Spleen (tissue), 11 donors: ENCODE results near the gene ARID3A. TPM values are rescaled to one million over a fixed set of nuclear protein-coding genes. Genes with fewer than 3 reads are reported as not detected.

Experiments used
- DNase-seq: peaks from one replicate; pipeline ENCODE4 v3.0.0-alpha.2; 2020
- H3K27ac ChIP-seq, 8 donors: fragments of 200-600 bp; sonication (generic) in 7 of 8; 1 replicate in 4 of 8; 2 replicates in 4 of 8; pipeline versions ENCODE4 v1.5.0 to v1.8.0; 2016 to 2021; ENCODE audit warnings: inconsistent platforms in 4 of 8, mild to moderate bottlenecking in 4 of 8, moderate library complexity in 1 of 8
- H3K27me3 ChIP-seq, 7 donors: fragments of 200-600 bp; sonication (generic) in 6 of 7; replicated peaks in 1 of 7; 1 replicate in 4 of 7; 2 replicates in 3 of 7; pipeline versions ENCODE4 v1.5.0 to v1.8.0; 2016 to 2021; ENCODE audit warnings: inconsistent platforms in 3 of 7, mild to moderate bottlenecking in 1 of 7
- H3K36me3 ChIP-seq, 6 donors: fragments of 200-600 bp; sonication (generic) in 5 of 6; 1 replicate in 4 of 6; 2 replicates in 2 of 6; pipeline versions ENCODE4 v1.5.0 to v1.8.0; 2016 to 2021; ENCODE audit warnings: inconsistent platforms in 2 of 6
- H3K4me1 ChIP-seq, 6 donors: fragments of 200-600 bp; sonication (generic) in 5 of 6; 1 replicate in 3 of 6; 2 replicates in 3 of 6; pipeline versions ENCODE4 v1.5.0 to v1.8.0; 2016 to 2021; ENCODE audit warnings: inconsistent platforms in 3 of 6
- H3K4me3 ChIP-seq, 8 donors: fragments of 200-600 bp; sonication (generic) in 7 of 8; 1 replicate in 4 of 8; 2 replicates in 4 of 8; pipeline versions ENCODE4 v1.5.0 to v1.8.0; 2016 to 2021; ENCODE audit warnings: inconsistent platforms in 4 of 8, mild to moderate bottlenecking in 4 of 8, moderate library complexity in 2 of 8
- H3K9me3 ChIP-seq, 8 donors: fragments of 200-600 bp; sonication (generic) in 7 of 8; 1 replicate in 4 of 8; 2 replicates in 4 of 8; pipeline versions ENCODE4 v1.5.0 to v1.8.0; 2016 to 2021; ENCODE audit warnings: inconsistent platforms in 4 of 8
- POLR2A ChIP-seq, 3 donors: fragments of 450-650 bp; IDR thresholded peaks; one replicate each; pipeline ENCODE4 v1.5.1; 2017; ENCODE audit warnings: antibody characterized with exemption in 3 of 3, mild to moderate bottlenecking in 1 of 3
- POLR2AphosphoS5 ChIP-seq, 3 donors: sonication (generic); formaldehyde crosslinking; IDR thresholded peaks; one replicate each; pipeline ENCODE4 v1.5.1; 2017; ENCODE audit warnings: antibody characterized with exemption in 3 of 3
- WGBS, 5 donors: extraction: QIAGEN DNeasy Blood & Tissue Kit in 3 of 5; methylation state at CpG; one replicate each; pipeline versions ENCODE4 v1.1.5 to v1.1.7; 2013 to 2018; 5-methylcytosine and 5-hydroxymethylcytosine counted together
- intact Hi-C: fragments of 100-400 bp; cut with DNase I; formaldehyde crosslinking; loops from one replicate; pipeline ENCODE4 v1.15.0; 2023; ENCODE audit warnings: low total_unique reads
- polyA plus RNA-seq, 3 donors: library from polyadenylated mRNA; stranded (reverse); fragments of 200-250 nt; gene quantifications; one replicate each; pipeline ENCODE4 v1.2.1, GENCODE V29; 2013
- total RNA-seq, 7 donors: library from RNA; depleted of rRNA in 3 of 7; stranded (reverse); fragments of >200 nt in 3 of 7; fragmentation: NEBNext Ultra II Directional in 4 of 7; extraction: Animal tissue kit (Norgen Biotek cat#: 25700) in 4 of 7; gene quantifications; one replicate each; pipeline versions ENCODE4 v1.1.0 to v1.2.1, GENCODE V29; 2016 to 2021
- TF ChIP-seq, protein P1 (sequence below), 11 experiments: fragments of 200-600 bp in 7 of 11; fragments of 450-650 bp in 4 of 11; sonication (generic) in 4 of 11; IDR thresholded peaks in 8 of 11; conservative IDR thresholded peaks in 3 of 11; 1 replicate in 7 of 11; 2 replicates in 4 of 11; pipeline versions ENCODE4 v1.4.0 to v1.8.0; 2016 to 2021; ENCODE audit warnings: antibody characterized with exemption in 11 of 11, inconsistent platforms in 4 of 11, mild to moderate bottlenecking in 1 of 11
- donor health status: healthy with polysubstance abuse.
- donor health status: DM: no; HTN: no; CAD: no; lungs with moderate emphysema.
- donor health status: DM: no; HTN: no; CAD: no.
- donor health status: Bipolar disorder and iron deficiency.
- donor health status: healthy.
- donor health status: DM: no; HTN: no; CAD: no.
- donor health status: DM: yes; HTN: yes; CAD: no.

The ARID3A gene
- total and polyA plus RNA-seq, 10 donors = 2.5 to 42.5 (median 17.7) TPM

DNA sequence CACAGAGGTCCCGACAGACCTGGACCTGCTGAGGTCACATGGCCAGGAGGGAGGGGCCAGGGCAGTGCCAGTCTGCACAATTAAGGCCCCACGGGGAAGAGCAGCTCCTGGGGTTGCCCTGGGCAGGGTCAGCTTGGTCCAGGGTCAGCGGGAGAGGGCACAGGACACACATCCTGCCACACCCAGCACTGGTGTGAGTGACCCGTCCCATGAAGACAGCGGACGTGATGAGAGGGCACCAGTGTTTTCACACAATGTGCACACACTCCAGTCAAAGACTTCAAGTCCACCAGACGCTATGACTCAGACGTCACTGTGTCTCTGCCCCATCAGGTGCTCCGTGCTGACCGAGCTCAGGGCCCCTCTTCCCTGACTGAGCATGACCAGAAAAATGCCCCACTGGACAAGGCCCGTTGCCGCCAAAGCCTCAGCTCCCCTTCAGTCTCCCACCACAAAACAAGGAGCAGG is 90.8 kb downstream of the ARID3A start:
- peak; percentile 84 for DNase-seq
- no peaks in the 10 kb centered on the region for H3K27me3 ChIP-seq
- 60 to 66% (median 62%) methylated on average over 3 to 12 of the region's 12 CpGs for WGBS, 5 donors
- H3K36me3 ChIP-seq = peaks cover 3 to 67% (median 33%) of the 10 kb centered on the region in 6 donors
- peak overlapping the region in 7 of 8 donors; percentile 63 to 98 (median 95) for H3K27ac ChIP-seq
- TF ChIP-seq POLR2A (IDR thresholded peaks at IDR 0.05) (no peak), POLR2AphosphoS5 (IDR thresholded peaks at IDR 0.05) (peak; percentile 79 to 83 (median 81))
- TF ChIP-seq, protein P1, sequence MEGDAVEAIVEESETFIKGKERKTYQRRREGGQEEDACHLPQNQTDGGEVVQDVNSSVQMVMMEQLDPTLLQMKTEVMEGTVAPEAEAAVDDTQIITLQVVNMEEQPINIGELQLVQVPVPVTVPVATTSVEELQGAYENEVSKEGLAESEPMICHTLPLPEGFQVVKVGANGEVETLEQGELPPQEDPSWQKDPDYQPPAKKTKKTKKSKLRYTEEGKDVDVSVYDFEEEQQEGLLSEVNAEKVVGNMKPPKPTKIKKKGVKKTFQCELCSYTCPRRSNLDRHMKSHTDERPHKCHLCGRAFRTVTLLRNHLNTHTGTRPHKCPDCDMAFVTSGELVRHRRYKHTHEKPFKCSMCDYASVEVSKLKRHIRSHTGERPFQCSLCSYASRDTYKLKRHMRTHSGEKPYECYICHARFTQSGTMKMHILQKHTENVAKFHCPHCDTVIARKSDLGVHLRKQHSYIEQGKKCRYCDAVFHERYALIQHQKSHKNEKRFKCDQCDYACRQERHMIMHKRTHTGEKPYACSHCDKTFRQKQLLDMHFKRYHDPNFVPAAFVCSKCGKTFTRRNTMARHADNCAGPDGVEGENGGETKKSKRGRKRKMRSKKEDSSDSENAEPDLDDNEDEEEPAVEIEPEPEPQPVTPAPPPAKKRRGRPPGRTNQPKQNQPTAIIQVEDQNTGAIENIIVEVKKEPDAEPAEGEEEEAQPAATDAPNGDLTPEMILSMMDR (IDR thresholded peaks at IDR 0.05 in 8 of 11, conservative IDR thresholded peaks at IDR 0.05 in 3 of 11) = no peak
- peak overlapping the region in 1 of 8 donors; percentile 81 for H3K4me3 ChIP-seq
- intact Hi-C loops = no loop called here
- H3K9me3 ChIP-seq = no peaks in the 10 kb centered on the region
- H3K4me1 ChIP-seq = peaks cover 56 to 88% (median 75%) of the 10 kb centered on the region in 6 donors

DNA sequence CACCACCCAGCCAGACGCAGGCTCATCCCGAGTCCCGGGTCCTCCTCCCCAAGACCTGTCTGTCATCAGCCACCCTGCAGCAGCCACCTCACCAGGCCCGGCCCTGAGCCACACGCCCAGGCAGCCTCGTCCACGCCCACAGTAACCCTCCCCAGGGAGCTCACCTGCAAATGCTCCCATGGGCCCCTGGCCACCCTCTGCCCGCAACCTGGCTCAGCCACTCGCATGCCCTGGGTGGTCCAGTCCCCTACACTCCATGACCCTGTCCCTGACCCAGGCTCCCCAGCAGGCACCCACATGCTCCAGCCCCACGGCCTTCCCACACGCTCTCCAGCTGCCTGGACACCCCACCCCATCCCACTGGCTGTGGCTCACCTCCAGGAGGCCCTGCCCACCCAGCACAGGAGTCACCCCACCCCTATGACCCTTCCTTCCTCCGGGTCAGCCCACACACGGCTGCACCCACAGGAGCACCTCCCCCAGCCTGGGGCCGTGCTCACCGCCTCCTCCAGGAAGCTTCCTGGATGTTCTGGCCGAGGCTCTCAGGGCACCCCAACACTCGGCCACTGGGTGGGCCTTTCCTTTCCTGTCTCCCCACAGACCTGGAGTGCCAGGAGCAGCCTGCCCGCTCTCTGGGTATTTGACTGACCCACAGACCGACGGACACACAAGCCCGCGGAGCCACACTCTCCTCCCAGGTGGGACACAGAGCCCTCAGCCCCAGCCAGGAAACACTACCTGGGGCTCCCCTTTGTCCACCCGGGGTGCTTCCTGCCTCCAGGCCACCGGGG is 91.5 kb downstream of the ARID3A start:
- Histone ChIP-seq H3K27me3 (no peaks in the 10 kb centered on the region), H3K9me3 (no peaks in the 10 kb centered on the region), H3K4me1 (peaks cover 58 to 94% (median 81%) of the 10 kb centered on the region in 6 donors), H3K27ac (peak overlapping the region in 6 of 8 donors; percentile 64 to 98 (median 96)), H3K4me3 (peak overlapping the region in 2 of 8 donors; percentile 4 to 81), H3K36me3 (peaks cover 0 to 61% (median 27%) of the 10 kb centered on the region in 6 donors)
- DNase-seq = peak; percentile 81
- intact Hi-C loops = no loop called here
- TF ChIP-seq POLR2AphosphoS5 (IDR thresholded peaks at IDR 0.05) = peak in 2 of 3 donors; percentile 6 to 42
- TF ChIP-seq POLR2A (IDR thresholded peaks at IDR 0.05) = no peak
- TF ChIP-seq, protein P1 (IDR thresholded peaks at IDR 0.05 in 8 of 11, conservative IDR thresholded peaks at IDR 0.05 in 3 of 11) = no peak
- WGBS, 5 donors = 48 to 66% (median 55%) methylated on average over 22 to 24 of the region's 24 CpGs

DNA sequence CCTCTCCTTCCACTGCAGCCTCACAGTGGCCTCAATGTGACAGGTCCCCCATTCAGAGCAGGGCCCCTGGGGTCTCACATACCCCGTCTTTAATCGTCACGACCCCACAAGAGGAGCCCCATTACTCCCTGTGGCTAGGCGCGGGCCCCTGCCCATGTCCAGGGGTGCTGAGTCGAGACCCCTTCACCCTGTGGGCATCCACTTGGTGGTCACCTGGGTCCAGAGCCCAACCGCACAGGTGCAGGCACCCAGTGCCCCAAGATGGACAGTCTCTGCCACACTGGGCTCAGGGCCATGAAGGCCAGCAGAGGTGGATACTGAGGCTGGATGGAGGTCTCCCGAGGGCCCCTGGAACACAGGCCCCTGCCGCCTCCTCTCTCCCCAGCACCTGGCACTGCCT is 92.1 kb downstream of the ARID3A start:
- Histone ChIP-seq H3K4me1 (peaks cover 58 to 94% (median 84%) of the 10 kb centered on the region in 6 donors), H3K27me3 (no peaks in the 10 kb centered on the region), H3K4me3 (peak overlapping the region in 2 of 8 donors; percentile 4 to 81), H3K27ac (peak overlapping the region in 6 of 8 donors; percentile 64 to 98 (median 96)), H3K9me3 (no peaks in the 10 kb centered on the region), H3K36me3 (peaks cover 0 to 55% (median 21%) of the 10 kb centered on the region in 6 donors)
- TF ChIP-seq, protein P1 (IDR thresholded peaks at IDR 0.05 in 8 of 11, conservative IDR thresholded peaks at IDR 0.05 in 3 of 11) = no peak
- TF ChIP-seq POLR2A (IDR thresholded peaks at IDR 0.05) (no peak), POLR2AphosphoS5 (IDR thresholded peaks at IDR 0.05) (no peak)
- intact Hi-C loops = no loop called here
- peak; percentile 81 for DNase-seq
- WGBS, 5 donors = 81 to 94% (median 89%) methylated on average over 3 to 9 of the region's 9 CpGs

DNA sequence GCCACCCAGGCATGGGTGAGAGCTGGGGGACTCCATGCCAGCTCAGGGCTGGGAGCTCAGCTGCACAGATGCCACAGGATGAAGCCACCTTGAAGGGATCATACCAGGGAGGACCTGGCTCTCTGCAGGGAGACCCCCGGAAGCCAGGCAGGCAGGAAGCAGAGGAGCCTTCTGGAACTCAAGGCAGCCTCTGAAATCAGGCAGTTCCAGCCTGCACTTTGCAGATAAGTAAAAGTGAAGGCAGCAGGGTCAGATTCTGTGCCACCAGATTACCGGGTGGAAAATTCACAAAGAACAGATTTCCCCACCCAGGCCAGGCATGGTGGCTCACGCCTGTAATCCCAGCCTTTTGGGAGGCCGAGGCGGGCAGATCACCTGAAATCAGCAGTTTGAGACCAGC is 92.6 kb downstream of the ARID3A start:
- peak overlapping the region in 2 of 8 donors; percentile 8 to 81 for H3K4me3 ChIP-seq
- WGBS, 5 donors = 40 to 77% (median 60%) methylated on average over 2 to 5 of the region's 5 CpGs
- peak overlapping the region in 6 of 8 donors; percentile 64 to 98 (median 96) for H3K27ac ChIP-seq
- intact Hi-C loops = no loop called here
- TF ChIP-seq, protein P1 (IDR thresholded peaks at IDR 0.05 in 8 of 11, conservative IDR thresholded peaks at IDR 0.05 in 3 of 11) = no peak
- TF ChIP-seq POLR2AphosphoS5 (IDR thresholded peaks at IDR 0.05) (no peak), POLR2A (IDR thresholded peaks at IDR 0.05) (no peak)
- H3K9me3 ChIP-seq = no peaks in the 10 kb centered on the region
- peaks cover 0 to 50% (median 16%) of the 10 kb centered on the region in 6 donors for H3K36me3 ChIP-seq
- H3K4me1 ChIP-seq = peaks cover 58 to 94% (median 84%) of the 10 kb centered on the region in 6 donors
- H3K27me3 ChIP-seq = no peaks in the 10 kb centered on the region
- DNase-seq = no peak
